Stomach (tissue), 4 donors: ENCODE results near the gene TMEM222.

Experiments used
- CTCF ChIP-seq, 7 experiments: fragments of 450-650 bp in 4 of 7; fragments of 200-600 bp in 3 of 7; sonication (generic) in 3 of 7; IDR thresholded peaks; one replicate each; pipeline ENCODE4 v1.5.1; 2016 to 2019; ENCODE audit warnings: antibody characterized with exemption in 7 of 7, control low read depth in 2 of 7, mild to moderate bottlenecking in 1 of 7
- EP300 ChIP-seq: sonication (generic); formaldehyde crosslinking; IDR thresholded peaks from one replicate; pipeline ENCODE4 v1.6.1; 2017; ENCODE audit warnings: antibody characterized with exemption
- POLR2AphosphoS5 ChIP-seq, 3 donors: sonication (generic); formaldehyde crosslinking; IDR thresholded peaks; one replicate each; pipeline ENCODE4 v1.6.1; 2016; ENCODE audit warnings: antibody characterized with exemption in 3 of 3

- TF ChIP-seq POLR2AphosphoS5 (IDR thresholded peaks at IDR 0.05) (peak in 2 of 3 donors; percentile 44 to 58), CTCF (IDR thresholded peaks at IDR 0.05) (no peak), EP300 (no peak)
These were observed 21.0 kb downstream of the TMEM222 start for GRCh38 chr1:27342778-27343638.
